Natural killer cell (primary cell): ENCODE results near the gene WNT4. TPM values are rescaled to one million over a fixed set of nuclear protein-coding genes. Genes with fewer than 3 reads are reported as not detected.

Experiments used
- ATAC-seq, 3 donors: fragments of 150-1000 bp in 2 of 3; fragments of 200-7000 bp in 1 of 3; cut with Tn5 transposase; 1 replicate in 1 of 3; 2 replicates in 2 of 3; pipeline ENCODE4 v1.10.0; 2021; ENCODE audit warnings: mild to moderate bottlenecking in 2 of 3, moderate library complexity in 2 of 3
- DNase-seq, 2 donors: peaks; one replicate each; pipeline versions ENCODE4 v3.0.0 to v3.0.0-alpha.2; 2013 to 2021; ENCODE audit warnings: mixed read lengths in 1 of 2
- H3K27ac ChIP-seq: one replicate; pipeline ENCODE4 v1.5.1; 2013; ENCODE audit warnings: mild to moderate bottlenecking, low read length
- H3K27me3 ChIP-seq: one replicate; pipeline ENCODE4 v1.6.1; 2013; ENCODE audit warnings: low read length; ENCODE audit not compliant: control insufficient read depth, insufficient read depth
- H3K36me3 ChIP-seq: one replicate; pipeline ENCODE4 v1.6.1; 2013; ENCODE audit warnings: low read length; ENCODE audit not compliant: control insufficient read depth, insufficient read depth
- H3K4me1 ChIP-seq: one replicate; pipeline ENCODE4 v1.6.1; 2013; ENCODE audit warnings: low read length; ENCODE audit not compliant: control insufficient read depth, insufficient read depth
- H3K4me3 ChIP-seq: one replicate; pipeline ENCODE4 v1.5.1; 2013; ENCODE audit warnings: low read length
- H3K9me3 ChIP-seq: one replicate; pipeline ENCODE4 v1.6.1; 2013; ENCODE audit warnings: low read length; ENCODE audit not compliant: control insufficient read depth, insufficient read depth
- H3K27ac Mint-ChIP-seq, 2 donors: one replicate each; pipeline ENCODE4 v1.8.0; 2022; ENCODE audit warnings: mild to moderate bottlenecking in 2 of 2, mixed read lengths in 2 of 2, moderate library complexity in 1 of 2
- H3K27me3 Mint-ChIP-seq, 2 donors: one replicate each; pipeline ENCODE4 v1.8.0; 2022; ENCODE audit warnings: low read depth in 2 of 2, mixed read lengths in 2 of 2
- H3K36me3 Mint-ChIP-seq: one replicate; pipeline ENCODE4 v1.8.0; 2022; ENCODE audit warnings: mixed read lengths
- H3K4me1 Mint-ChIP-seq, 2 donors: one replicate each; pipeline ENCODE4 v1.8.0; 2022; ENCODE audit warnings: mixed read lengths in 2 of 2
- H3K4me3 Mint-ChIP-seq: one replicate; pipeline ENCODE4 v1.8.0; 2022; ENCODE audit warnings: mild to moderate bottlenecking, moderate library complexity, mixed read lengths
- H3K9me3 Mint-ChIP-seq, 2 donors: one replicate each; pipeline ENCODE4 v1.8.0; 2022; ENCODE audit warnings: mixed read lengths in 2 of 2
- CTCF ChIP-seq: fragments of 200-600 bp; IDR thresholded peaks from one replicate; pipeline ENCODE4 v1.8.0; 2022; ENCODE audit warnings: antibody characterized with exemption
- WGBS: methylation state at CpG from one replicate; pipeline ENCODE4 v1.1.7; 2013; ENCODE audit warnings: missing lambda C conversion rate; ENCODE audit not compliant: insufficient coverage; 5-methylcytosine and 5-hydroxymethylcytosine counted together
- intact Hi-C: fragments of 100-400 bp; cut with micrococcal nuclease; formaldehyde crosslinking; loops from one replicate; pipeline ENCODE4 v1.14.2; 2022
- total RNA-seq, 4 donors: library from RNA; stranded (reverse); fragments of 120-200 nt in 1 of 4; gene quantifications; one replicate each; pipeline versions ENCODE4 v1.2.3 to v1.2.4, GENCODE V29; 2013 to 2022

WNT4 gene
- total RNA-seq, 3 donors from 2014 or later (not counting 1 experiment from before 2014, with no cell fraction given): not detected

GRCh38 chr1:22080191-22080590 lies 62.7 kb downstream of the WNT4 start:
- WGBS: 57% methylated on average over 2 of the region's 2 CpGs

GRCh38 chr1:22078133-22078532 lies 64.8 kb downstream of the WNT4 start:
- no peak overlapping the region for H3K27ac ChIP-seq
- peaks cover 16% of the 10 kb centered on the region for H3K36me3 Mint-ChIP-seq

More at GRCh38 chr1:22080191-22080590, 62.7 kb downstream of the WNT4 start:
- Mint-ChIP-seq H3K27ac (peak overlapping the region; percentile 51 to 73), H3K27me3 (no peaks in the 10 kb centered on the region), H3K9me3 (no peaks in the 10 kb centered on the region), H3K4me3 (peak overlapping the region; percentile 33), H3K4me1 (peaks cover 80 to 87% of the 10 kb centered on the region in 2 donors), H3K36me3 (peaks cover 16% of the 10 kb centered on the region)
- Histone ChIP-seq H3K27me3 (no peaks in the 10 kb centered on the region), H3K4me3 (no peak overlapping the region), H3K4me1 (peaks cover 24% of the 10 kb centered on the region), H3K36me3 (peaks cover 59% of the 10 kb centered on the region), H3K27ac (no peak overlapping the region), H3K9me3 (no peaks in the 10 kb centered on the region)
- ATAC-seq (no peak), DNase-seq (no peak)
- intact Hi-C loops: no loop called here
- no peak for TF ChIP-seq CTCF

GRCh38 chr1:22077728-22078127 lies 65.2 kb downstream of the WNT4 start:
- Mint-ChIP-seq H3K27ac (peak overlapping the region; percentile 51 to 73), H3K9me3 (no peaks in the 10 kb centered on the region), H3K4me1 (peaks cover 78 to 86% of the 10 kb centered on the region in 2 donors), H3K4me3 (peak overlapping the region; percentile 35), H3K36me3 (peaks cover 16% of the 10 kb centered on the region), H3K27me3 (no peaks in the 10 kb centered on the region)
- TF ChIP-seq CTCF: no peak
- no peaks in the 10 kb centered on the region for H3K27me3 ChIP-seq
- no peaks in the 10 kb centered on the region for H3K9me3 ChIP-seq
- peaks cover 52% of the 10 kb centered on the region for H3K36me3 ChIP-seq
- ATAC-seq (peak in 2 of 3 donors; percentile 19 to 36), DNase-seq (no peak)
- intact Hi-C loops: loop anchor here (2.0 kb wide), 1 partner anchor 15 kb away; no protein-coding TSS in a partner anchor
- WGBS: 30% methylated on average over 5 of the region's 5 CpGs
- H3K4me3 ChIP-seq: no peak overlapping the region
- peak overlapping the region; percentile 11 for H3K27ac ChIP-seq
- H3K4me1 ChIP-seq: peaks cover 37% of the 10 kb centered on the region

More at GRCh38 chr1:22078133-22078532, 64.8 kb downstream of the WNT4 start:
- Histone ChIP-seq H3K27me3 (no peaks in the 10 kb centered on the region), H3K4me1 (peaks cover 35% of the 10 kb centered on the region), H3K4me3 (no peak overlapping the region), H3K36me3 (peaks cover 52% of the 10 kb centered on the region), H3K9me3 (no peaks in the 10 kb centered on the region)
- no peak for ATAC-seq
- Mint-ChIP-seq H3K4me1 (peaks cover 78 to 86% of the 10 kb centered on the region in 2 donors), H3K27me3 (no peaks in the 10 kb centered on the region), H3K9me3 (no peaks in the 10 kb centered on the region), H3K27ac (peak overlapping the region; percentile 51 to 73), H3K4me3 (peak overlapping the region; percentile 47)
- TF ChIP-seq CTCF: no peak
- DNase-seq: no peak
- intact Hi-C loops: no loop called here
- WGBS: no CpG with 5 or more reads among the region's 2 CpGs

- H3K36me3 Mint-ChIP-seq: peaks cover 16% of the 10 kb centered on the region
- H3K4me3 ChIP-seq: no peak overlapping the region
- 81% methylated on average over 3 of the region's 3 CpGs for WGBS
- H3K4me1 Mint-ChIP-seq: peaks cover 84 to 85% of the 10 kb centered on the region in 2 donors
- H3K4me1 ChIP-seq: peaks cover 43% of the 10 kb centered on the region
- H3K36me3 ChIP-seq: peaks cover 40% of the 10 kb centered on the region
- no peak for TF ChIP-seq CTCF
- H3K27me3 ChIP-seq: no peaks in the 10 kb centered on the region
- peak overlapping the region; percentile 51 to 73 for H3K27ac Mint-ChIP-seq
- peak overlapping the region; percentile 72 for H3K4me3 Mint-ChIP-seq
- no peak for DNase-seq
- H3K27me3 Mint-ChIP-seq: no peaks in the 10 kb centered on the region
- ATAC-seq: no peak
- H3K9me3 Mint-ChIP-seq: no peaks in the 10 kb centered on the region
- intact Hi-C loops: loop anchor here (2.0 kb wide), 1 partner anchor 14 kb away; no protein-coding TSS in a partner anchor
- H3K9me3 ChIP-seq: no peaks in the 10 kb centered on the region
- peak overlapping the region; percentile 41 for H3K27ac ChIP-seq
Observed at GRCh38 chr1:22076346-22076745, 66.6 kb downstream of the WNT4 start.
